ENCODE measurements around the gene CCDC178. TPM values are rescaled to one million over a fixed set of nuclear protein-coding genes. Genes with fewer than 3 reads are reported as not detected.

Gene CCDC178
- total RNA-seq, 1 donor from 2014 or later = 0.53 TPM

DNA sequence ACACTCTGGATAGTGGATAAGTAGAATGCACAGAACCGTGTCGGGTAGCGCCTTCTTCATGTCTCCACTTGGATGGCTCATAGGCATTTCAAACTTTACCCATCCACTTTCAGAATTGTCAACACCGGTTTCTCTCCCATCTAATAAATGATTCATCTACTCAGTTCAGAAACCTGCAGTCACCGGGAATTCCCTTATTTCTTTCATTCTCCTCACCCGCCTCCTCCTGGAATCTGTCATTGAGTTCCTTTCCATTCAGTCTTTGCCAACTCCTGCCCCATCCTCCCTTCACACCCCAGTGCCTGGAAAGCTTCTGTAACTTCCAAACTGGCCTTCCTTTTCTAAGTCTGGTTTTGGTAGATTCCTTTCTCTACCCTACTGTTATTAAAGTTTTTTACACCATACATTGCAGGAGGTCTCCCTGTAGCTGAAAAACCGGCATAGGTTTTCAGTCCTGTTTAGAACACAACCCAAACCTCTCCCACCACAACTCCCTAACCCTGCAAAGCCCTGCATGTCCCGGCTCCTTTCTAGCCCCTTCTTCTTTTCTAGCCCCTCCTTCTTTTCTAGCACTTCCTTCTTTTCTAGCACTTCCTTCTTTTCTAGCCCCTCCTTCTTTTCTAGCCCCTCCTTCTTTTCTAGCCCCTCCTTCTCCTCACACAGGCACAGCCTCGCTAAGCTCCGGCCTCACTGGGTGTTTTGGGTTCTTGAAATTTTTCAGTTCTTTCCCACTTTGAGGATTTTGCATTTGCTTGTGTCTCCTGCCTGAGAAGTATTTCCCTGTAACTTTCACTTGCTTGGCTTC lies 533.8 kb downstream of the CCDC178 start:
- Histone ChIP-seq H3K27me3 (ENCODE audit: control insufficient read depth, insufficient read depth, low read length) (no peaks in the 10 kb centered on the region), H3K4me3 (ENCODE audit: low read depth, low read length) (no peak overlapping the region), H3K36me3 (ENCODE audit: control insufficient read depth, insufficient read depth, low read length) (no peaks in the 10 kb centered on the region)
- DNase-seq (ENCODE audit: low read depth) = peak; percentile 77
- FAIRE-seq = no peak
- TF ChIP-seq, protein P1, sequence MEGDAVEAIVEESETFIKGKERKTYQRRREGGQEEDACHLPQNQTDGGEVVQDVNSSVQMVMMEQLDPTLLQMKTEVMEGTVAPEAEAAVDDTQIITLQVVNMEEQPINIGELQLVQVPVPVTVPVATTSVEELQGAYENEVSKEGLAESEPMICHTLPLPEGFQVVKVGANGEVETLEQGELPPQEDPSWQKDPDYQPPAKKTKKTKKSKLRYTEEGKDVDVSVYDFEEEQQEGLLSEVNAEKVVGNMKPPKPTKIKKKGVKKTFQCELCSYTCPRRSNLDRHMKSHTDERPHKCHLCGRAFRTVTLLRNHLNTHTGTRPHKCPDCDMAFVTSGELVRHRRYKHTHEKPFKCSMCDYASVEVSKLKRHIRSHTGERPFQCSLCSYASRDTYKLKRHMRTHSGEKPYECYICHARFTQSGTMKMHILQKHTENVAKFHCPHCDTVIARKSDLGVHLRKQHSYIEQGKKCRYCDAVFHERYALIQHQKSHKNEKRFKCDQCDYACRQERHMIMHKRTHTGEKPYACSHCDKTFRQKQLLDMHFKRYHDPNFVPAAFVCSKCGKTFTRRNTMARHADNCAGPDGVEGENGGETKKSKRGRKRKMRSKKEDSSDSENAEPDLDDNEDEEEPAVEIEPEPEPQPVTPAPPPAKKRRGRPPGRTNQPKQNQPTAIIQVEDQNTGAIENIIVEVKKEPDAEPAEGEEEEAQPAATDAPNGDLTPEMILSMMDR (IDR thresholded peaks at IDR 0.05; ENCODE audit: insufficient read depth, low read length, severe bottlenecking) = no peak

- DNase-seq (ENCODE audit: low read depth) = no peak
- H3K4me3 ChIP-seq (ENCODE audit: low read depth, low read length) = no peak overlapping the region
- TF ChIP-seq, protein P1 (IDR thresholded peaks at IDR 0.05; ENCODE audit: insufficient read depth, low read length, severe bottlenecking) = no peak
- H3K36me3 ChIP-seq (ENCODE audit: control insufficient read depth, insufficient read depth, low read length) = no peaks in the 10 kb centered on the region
- no peak for FAIRE-seq
- H3K27me3 ChIP-seq (ENCODE audit: control insufficient read depth, insufficient read depth, low read length) = no peaks in the 10 kb centered on the region
These were observed 534.9 kb downstream of the CCDC178 start for GRCh38 chr18:32905651-32906050.

- no peaks in the 10 kb centered on the region for H3K27me3 ChIP-seq (ENCODE audit: control insufficient read depth, insufficient read depth, low read length)
- no peak for FAIRE-seq
- no peak for DNase-seq (ENCODE audit: low read depth)
- H3K36me3 ChIP-seq (ENCODE audit: control insufficient read depth, insufficient read depth, low read length) = no peaks in the 10 kb centered on the region
- H3K4me3 ChIP-seq (ENCODE audit: low read depth, low read length) = no peak overlapping the region
- TF ChIP-seq, protein P1 (IDR thresholded peaks at IDR 0.05; ENCODE audit: insufficient read depth, low read length, severe bottlenecking) = no peak
These were observed 537.8 kb downstream of the CCDC178 start for GRCh38 chr18:32902568-32903330.

GRCh38 chr18:32899819-32900218 lies 540.7 kb downstream of the CCDC178 start:
- DNase-seq (ENCODE audit: low read depth) (no peak), FAIRE-seq (no peak)
- Histone ChIP-seq H3K4me3 (ENCODE audit: low read depth, low read length) (no peak overlapping the region), H3K27me3 (ENCODE audit: control insufficient read depth, insufficient read depth, low read length) (no peaks in the 10 kb centered on the region), H3K36me3 (ENCODE audit: control insufficient read depth, insufficient read depth, low read length) (no peaks in the 10 kb centered on the region)
- TF ChIP-seq, protein P1 (IDR thresholded peaks at IDR 0.05; ENCODE audit: insufficient read depth, low read length, severe bottlenecking) = peak; percentile 6

DNA sequence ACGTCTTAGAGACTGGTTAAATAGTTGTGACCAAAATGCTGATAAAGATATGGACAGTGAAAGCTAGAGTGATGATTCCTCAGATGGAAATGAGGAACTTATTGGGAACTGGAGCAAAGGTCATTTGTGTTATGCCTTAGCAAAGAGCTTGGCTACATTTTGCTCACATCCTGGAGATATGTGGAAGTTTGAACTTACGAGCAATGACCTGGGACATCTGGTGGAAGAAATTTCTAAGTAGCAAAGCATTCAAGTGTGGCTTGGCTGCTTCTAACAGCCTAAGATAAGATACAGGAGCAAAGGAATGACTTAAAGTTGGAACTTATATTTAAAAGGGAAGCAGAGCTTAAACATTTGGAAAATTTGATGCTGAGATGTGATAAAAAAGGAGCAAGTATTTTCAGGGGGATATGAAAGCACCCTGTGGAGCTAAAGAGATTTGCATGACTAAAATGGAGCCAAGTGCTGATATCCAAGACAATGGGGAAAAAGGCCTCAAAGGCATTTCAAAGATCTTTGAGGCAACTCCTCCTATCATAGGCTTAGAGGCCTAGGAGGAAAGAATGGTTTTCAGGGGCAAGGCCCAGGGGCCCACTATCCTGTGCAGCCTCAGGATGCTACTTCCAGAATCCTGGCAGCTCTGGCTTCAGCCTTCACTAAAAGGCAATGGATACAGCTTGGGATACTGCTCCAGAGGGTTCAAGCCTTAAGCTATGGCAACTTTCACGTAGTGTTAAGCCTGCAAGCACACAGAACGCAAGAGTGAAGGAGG lies 543.6 kb downstream of the CCDC178 start:
- FAIRE-seq (no peak), DNase-seq (ENCODE audit: low read depth) (no peak)
- Histone ChIP-seq H3K4me3 (ENCODE audit: low read depth, low read length) (no peak overlapping the region), H3K27me3 (ENCODE audit: control insufficient read depth, insufficient read depth, low read length) (no peaks in the 10 kb centered on the region), H3K36me3 (ENCODE audit: control insufficient read depth, insufficient read depth, low read length) (no peaks in the 10 kb centered on the region)
- TF ChIP-seq, protein P1 (IDR thresholded peaks at IDR 0.05; ENCODE audit: insufficient read depth, low read length, severe bottlenecking) = no peak
